WTC11 (cell line): ENCODE data around the gene TMTC2.

Source experiments
- ATF1 ChIP-seq: sonication (generic); formaldehyde crosslinking; IDR thresholded peaks from 2 replicates; pipeline ENCODE4 v1.8.1; 2023; ENCODE audit warnings: mild to moderate bottlenecking, moderate library complexity, missing genetic modification reagents
- ATF3 ChIP-seq: sonication (generic); formaldehyde crosslinking; conservative IDR thresholded peaks from 2 replicates; pipeline ENCODE4 v1.8.1; 2022; ENCODE audit warnings: mild to moderate bottlenecking, missing genetic modification reagents
- CTCF ChIP-seq: fragments of 200-600 bp; IDR thresholded peaks from 2 replicates; pipeline ENCODE4 v1.8.0; 2022; ENCODE audit warnings: antibody characterized with exemption
- FOXP4 ChIP-seq: sonication (generic); formaldehyde crosslinking; IDR thresholded peaks from 2 replicates; pipeline ENCODE4 v1.8.0; 2022; ENCODE audit warnings: mild to moderate bottlenecking, missing genetic modification reagents
- HMGA2 ChIP-seq: fragments of 250-450 bp; sonication (Bioruptor Pico); IDR thresholded peaks from 2 replicates; pipeline ENCODE4 v1.4.0; 2021; ENCODE audit warnings: mild to moderate bottlenecking, moderate library complexity
- KAT7 ChIP-seq: sonication (generic); formaldehyde crosslinking; IDR thresholded peaks from 2 replicates; pipeline ENCODE4 v1.8.1; 2023; ENCODE audit warnings: missing genetic modification reagents, mild to moderate bottlenecking, borderline replicate concordance
- MAX ChIP-seq: sonication (generic); formaldehyde crosslinking; IDR thresholded peaks from 2 replicates; pipeline ENCODE4 v1.8.0; 2022; ENCODE audit warnings: mild to moderate bottlenecking, missing genetic modification reagents
- NR2C2 ChIP-seq: sonication (generic); formaldehyde crosslinking; IDR thresholded peaks from 2 replicates; pipeline ENCODE4 v1.8.0; 2022; ENCODE audit warnings: mild to moderate bottlenecking, missing genetic modification reagents
- TCF7 ChIP-seq: sonication (generic); formaldehyde crosslinking; IDR thresholded peaks from 2 replicates; pipeline ENCODE4 v1.8.0; 2022; ENCODE audit warnings: mild to moderate bottlenecking, low read depth, missing genetic modification reagents, moderate library complexity
- ZNF263 ChIP-seq: sonication (generic); formaldehyde crosslinking; IDR thresholded peaks from 2 replicates; pipeline ENCODE4 v1.8.1; 2022; ENCODE audit warnings: low read depth, mild to moderate bottlenecking, moderate library complexity, missing genetic modification reagents

- TF ChIP-seq CTCF (no peak), ATF3 (CRISPR knock-in tag) (no peak), TCF7 (CRISPR knock-in tag) (no peak), ATF1 (CRISPR knock-in tag) (no peak), KAT7 (CRISPR knock-in tag) (no peak), FOXP4 (CRISPR knock-in tag) (no peak), HMGA2 (CRISPR knock-in tag) (no peak), MAX (CRISPR knock-in tag) (no peak), NR2C2 (CRISPR knock-in tag) (no peak), ZNF263 (CRISPR knock-in tag) (no peak)
These were observed 151.4 kb downstream of the TMTC2 start for GRCh38 chr12:82838131-82838551.
